ENCODE results near the gene ZNF575. TPM values are rescaled to one million over a fixed set of nuclear protein-coding genes. Genes with fewer than 3 reads are reported as not detected.

The ZNF575 gene, protein sequence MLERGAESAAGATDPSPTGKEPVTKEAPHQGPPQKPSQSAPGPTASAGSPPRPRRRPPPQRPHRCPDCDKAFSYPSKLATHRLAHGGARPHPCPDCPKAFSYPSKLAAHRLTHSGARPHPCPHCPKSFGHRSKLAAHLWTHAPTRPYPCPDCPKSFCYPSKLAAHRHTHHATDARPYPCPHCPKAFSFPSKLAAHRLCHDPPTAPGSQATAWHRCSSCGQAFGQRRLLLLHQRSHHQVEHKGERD
- total RNA-seq = 0.16 and 0.60 TPM in 2 replicates

DNA sequence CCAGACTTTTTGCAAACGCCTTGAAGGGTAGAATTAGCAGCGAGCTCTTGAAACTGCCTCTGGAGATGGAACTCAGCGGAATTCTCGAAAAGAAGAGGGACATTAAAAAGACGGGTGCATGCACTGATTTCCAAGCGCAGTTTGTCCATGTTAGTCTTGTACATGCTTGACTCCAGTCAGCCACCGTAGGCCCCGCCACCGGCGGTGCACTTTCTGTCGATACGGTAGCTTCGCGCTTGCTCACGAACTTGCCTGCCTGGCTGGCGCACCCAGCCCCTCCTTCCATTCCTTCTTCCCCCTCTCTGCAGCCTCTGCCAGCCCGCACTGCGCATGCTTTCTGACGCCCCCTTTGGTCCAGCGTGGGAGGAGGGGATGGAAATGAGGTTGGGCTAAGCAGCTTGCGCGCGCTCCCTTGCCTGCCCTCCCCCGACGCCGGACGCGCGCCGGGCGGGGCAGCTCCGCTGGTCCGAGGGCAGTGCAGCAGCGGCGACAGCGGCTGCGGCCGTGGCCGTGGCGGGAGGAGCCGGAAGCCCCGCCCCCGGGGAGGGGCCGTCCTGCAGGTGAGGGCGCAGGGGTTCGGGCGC is at the start of gene ZNF575:
Gene ZNF575 (plus strand): TSS at position 227 of the 584 bp plus-strand sequence. CDS start 1,235 bp downstream, outside the sequence.

DNA sequence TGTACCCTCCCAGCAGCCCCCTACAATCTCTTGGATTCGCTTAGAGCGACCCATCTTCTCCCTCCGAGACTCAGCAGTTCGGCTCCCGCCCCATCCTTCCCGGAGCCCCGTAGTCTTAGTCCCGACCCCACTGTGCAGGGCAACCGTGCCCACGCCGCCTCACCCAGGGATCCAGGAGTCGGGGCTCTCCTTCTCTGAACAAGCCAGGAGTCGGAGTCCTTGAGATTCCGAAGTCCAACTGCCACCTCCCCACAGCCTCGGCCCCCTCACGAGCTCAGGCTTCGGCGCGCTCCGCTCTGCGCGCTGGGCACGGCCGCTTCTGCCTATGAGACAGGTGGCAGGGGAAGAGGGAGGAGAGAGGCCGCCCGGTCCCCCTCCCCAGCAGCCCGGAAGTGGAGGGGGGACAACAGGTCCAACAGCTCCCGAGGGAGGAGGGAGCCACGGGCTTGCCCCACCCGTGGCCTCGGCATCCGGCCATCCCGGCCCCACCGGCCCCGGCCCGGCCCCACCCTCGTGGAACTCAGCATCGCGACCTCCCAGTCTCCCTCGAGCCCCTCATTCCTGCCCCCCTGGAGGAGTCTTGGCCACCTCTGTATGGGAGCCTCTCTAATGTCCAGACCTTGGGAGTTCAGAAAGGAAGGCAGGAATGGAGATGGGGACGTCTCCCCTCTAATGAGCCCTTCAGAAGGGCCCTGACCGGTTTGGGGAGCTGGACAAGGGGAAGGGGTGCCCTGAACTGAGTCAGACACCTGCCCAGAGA is 28.4 kb upstream of the ZNF575 start, which contains the start of gene PHLDB3:
Gene PHLDB3 (minus strand): TSS at position 321 of the 760 bp plus-strand sequence. CDS start 628 bp downstream, outside the sequence.

DNA sequence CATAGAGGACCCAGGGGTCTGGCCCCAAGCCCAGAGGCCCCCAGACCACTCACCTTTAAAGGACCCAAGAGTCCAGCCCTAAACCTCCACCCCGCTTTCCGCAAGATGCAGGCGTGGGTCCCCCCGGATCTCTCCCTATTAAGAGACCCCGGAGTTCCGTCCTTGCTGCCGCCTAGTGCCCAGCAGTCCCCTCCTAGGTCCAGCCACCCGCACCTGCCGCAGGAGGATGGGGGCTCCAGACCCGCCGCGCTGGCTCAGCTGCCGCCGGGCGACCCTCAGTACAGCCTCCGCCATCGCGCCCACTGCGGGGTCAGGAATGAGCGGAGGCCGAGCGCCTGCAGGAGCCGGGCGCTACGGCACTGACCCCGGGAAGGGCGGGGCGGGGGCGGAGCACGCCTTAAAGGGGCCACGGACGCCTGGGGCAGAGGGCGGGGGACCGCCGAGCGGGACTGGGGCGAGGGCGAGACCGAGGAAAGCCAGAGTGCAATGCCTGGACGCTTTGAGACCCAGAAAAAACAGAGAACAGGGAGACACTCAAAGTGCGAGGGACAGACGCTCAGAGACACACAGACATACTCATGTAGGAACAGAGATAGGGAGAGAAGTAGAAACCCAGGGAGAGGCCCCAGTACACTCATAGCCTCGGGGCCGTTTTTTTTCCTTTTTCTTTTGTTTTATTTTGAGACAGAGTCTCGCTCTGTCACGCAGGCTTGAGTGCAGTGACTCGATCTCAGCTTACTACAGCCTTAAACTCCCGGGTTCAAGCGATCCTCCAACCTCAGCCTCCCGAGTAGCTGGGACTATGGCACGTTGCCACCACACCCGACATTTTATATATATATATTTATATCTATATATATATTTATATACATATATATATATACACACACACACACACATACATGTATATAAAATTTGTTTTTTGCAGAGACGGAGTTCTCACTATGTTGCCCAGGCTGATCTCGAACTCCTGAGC is 5.8 kb upstream of the ZNF575 start, which contains the start of gene ETHE1:
Gene ETHE1 (minus strand): TSS at position 318 of the 976 bp plus-strand sequence. CDS start 24 bp downstream, at position 294.

DNA sequence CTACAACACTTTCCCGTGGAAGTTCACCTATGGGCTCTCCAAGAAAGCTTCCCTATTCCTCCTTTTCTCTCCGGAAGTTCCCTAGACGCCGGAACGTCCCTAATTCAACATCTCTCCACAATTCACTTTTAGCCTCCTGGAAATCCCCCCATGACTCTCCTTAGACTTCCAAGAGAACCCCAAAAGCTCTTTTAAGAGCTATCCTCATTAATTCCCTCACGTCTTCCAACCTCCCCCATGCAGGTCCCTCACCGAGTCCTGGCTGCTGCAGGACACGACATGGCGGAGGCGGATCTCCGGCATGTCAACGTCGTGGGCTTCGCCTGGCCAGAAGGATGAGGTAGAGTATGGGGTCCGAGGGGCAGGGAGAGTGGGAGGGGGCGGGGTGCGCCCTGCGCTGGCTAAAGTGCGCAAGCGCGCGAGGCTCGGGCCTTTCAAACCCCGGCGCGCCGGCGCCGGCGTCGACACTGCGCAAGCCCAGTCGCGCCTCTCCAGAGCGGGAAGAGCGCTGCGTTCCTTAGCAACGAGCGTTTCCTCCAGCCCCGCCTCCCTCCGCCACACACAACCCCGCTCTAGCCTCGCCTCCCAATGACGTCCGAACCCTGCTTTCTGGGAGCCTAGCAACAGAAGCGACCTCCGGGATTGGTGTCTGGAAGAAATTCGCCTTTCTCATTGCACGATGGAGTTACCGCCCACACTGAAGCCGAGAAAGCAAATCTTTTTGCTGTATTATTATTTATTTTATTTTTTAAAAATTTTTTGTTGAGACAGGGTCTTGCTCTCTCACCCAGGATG is 42.4 kb downstream of the ZNF575 start, which contains the start of the genes PINLYP and XRCC1:
Gene PINLYP (plus strand): TSS at position 646 of the 795 bp plus-strand sequence. CDS start 1,391 bp downstream, outside the sequence.
Gene XRCC1 (minus strand): TSS at position 372 of the 795 bp plus-strand sequence. CDS start 69 bp downstream, at position 303.

Other genes starting within 250 kb of the ZNF575 start
- 0.16 TPM in 1 of 2 replicates, not detected in the other for gene CD177, start 179.5 kb upstream of the ZNF575 start, total RNA-seq
- not detected in 2 replicates for gene TEX101, start 118.3 kb upstream of the ZNF575 start, total RNA-seq
- 0.17 and 1.1 TPM in 2 replicates for gene LYPD3, start 67.6 kb upstream of the ZNF575 start, total RNA-seq
- gene PHLDB3, start 28.4 kb upstream of the ZNF575 start, total RNA-seq = 18.4 and 41.0 TPM in 2 replicates
- gene ETHE1, start 6.0 kb upstream of the ZNF575 start, total RNA-seq = 93.0 and 131 TPM in 2 replicates
- gene XRCC1, start 42.3 kb downstream of the ZNF575 start, total RNA-seq = 10.5 and 17.8 TPM in 2 replicates
- 3.8 and 6.3 TPM in 2 replicates for gene PINLYP, start 42.6 kb downstream of the ZNF575 start, total RNA-seq
- 12.9 and 14.2 TPM in 2 replicates for gene IRGQ, start 62.9 kb downstream of the ZNF575 start, total RNA-seq
- gene ZNF576, start 63.4 kb downstream of the ZNF575 start, total RNA-seq = 8.2 and 8.8 TPM in 2 replicates
- gene SRRM5, start 78.9 kb downstream of the ZNF575 start, total RNA-seq = not detected in 2 replicates
- gene ZNF428, start 86.4 kb downstream of the ZNF575 start, total RNA-seq = 40.5 and 44.7 TPM in 2 replicates
- gene CADM4, start 106.7 kb downstream of the ZNF575 start, total RNA-seq = 1.4 and 1.7 TPM in 2 replicates
- gene PLAUR, start 137.0 kb downstream of the ZNF575 start, total RNA-seq = 43.1 and 51.4 TPM in 2 replicates
- gene IRGC, start 182.9 kb downstream of the ZNF575 start, total RNA-seq = not detected in 2 replicates
- 4.3 and 8.8 TPM in 2 replicates for gene SMG9, start 221.8 kb downstream of the ZNF575 start, total RNA-seq
- 0.77 and 3.3 TPM in 2 replicates for gene KCNN4, start 247.8 kb downstream of the ZNF575 start, total RNA-seq

Measured in bronchial smooth muscle cell (primary cell).